ENCODE data around the gene NIPA2.

GRCh38 chr15:22794063-22794462, 44.4 kb upstream of the NIPA2 start:
- TF ChIP-seq CTCF (conservative IDR thresholded peaks at IDR 0.05; ENCODE audit: low read depth, low read length) (no peak), EZH2 (IDR thresholded peaks at IDR 0.05; ENCODE audit: borderline replicate concordance, low read depth, low read length, poor library complexity, severe bottlenecking) (no peak)
